Gastrocnemius medialis (tissue), 4 donors: ENCODE data around the gene LEUTX. TPM values are rescaled to one million over a fixed set of nuclear protein-coding genes. Genes with fewer than 3 reads are reported as not detected.

ENCODE experiments used
- ATAC-seq, 2 donors: fragments of 150-250 bp; one replicate each; pipeline ENCODE4 v1.9.1; 2016
- DNase-seq, 2 donors: peaks; one replicate each; pipeline ENCODE4 v3.0.0-alpha.2; 2019
- H3K27ac ChIP-seq, 4 donors: fragments of 200-600 bp; sonication (generic); 1 replicate in 1 of 4; 2 replicates in 3 of 4; pipeline ENCODE4 v1.5.1; 2016 to 2018; ENCODE audit warnings: mild to moderate bottlenecking in 2 of 4, moderate library complexity in 1 of 4
- H3K27me3 ChIP-seq, 3 donors: fragments of 200-600 bp; sonication (generic) in 2 of 3; 1 replicate in 1 of 3; 2 replicates in 2 of 3; pipeline versions ENCODE4 v1.5.1 to v1.6.0; 2016 to 2019; ENCODE audit warnings: mild to moderate bottlenecking in 1 of 3, moderate library complexity in 1 of 3
- H3K36me3 ChIP-seq, 2 donors: fragments of 200-600 bp; sonication (generic) in 1 of 2; one replicate each; pipeline ENCODE4 v1.5.1; 2017 to 2018
- H3K4me1 ChIP-seq, 2 donors: fragments of 200-600 bp; sonication (generic) in 1 of 2; one replicate each; pipeline ENCODE4 v1.5.1; 2016 to 2017; ENCODE audit warnings: mild to moderate bottlenecking in 2 of 2
- H3K4me3 ChIP-seq, 4 donors: fragments of 200-600 bp; sonication (generic) in 3 of 4; 1 replicate in 1 of 4; 2 replicates in 3 of 4; pipeline ENCODE4 v1.5.1; 2016 to 2019; ENCODE audit warnings: mild to moderate bottlenecking in 2 of 4
- H3K9me3 ChIP-seq, 3 donors: fragments of 200-600 bp; sonication (generic) in 2 of 3; 1 replicate in 1 of 3; 2 replicates in 2 of 3; pipeline ENCODE4 v1.5.1; 2016 to 2019
- POLR2A ChIP-seq, 2 donors: fragments of 450-650 bp; IDR thresholded peaks; one replicate each; pipeline ENCODE4 v1.6.1; 2017; ENCODE audit warnings: antibody characterized with exemption in 2 of 2, mild to moderate bottlenecking in 2 of 2, moderate library complexity in 2 of 2
- in situ Hi-C, 4 donors: fragments of 200-750 bp; cut with MboI; loops; one replicate each; pipeline versions ENCODE4 v1.15.0 to v1.8.0; 2017; ENCODE audit warnings: low sequenced_read_pairs in 4 of 4
- intact Hi-C: fragments of 100-400 bp; cut with DNase I; formaldehyde crosslinking; loops from one replicate; pipeline ENCODE4 v1.15.1; 2023; ENCODE audit warnings: low total_unique reads
- total RNA-seq, 4 donors: library from RNA; depleted of rRNA; stranded (reverse); fragments of >200 nt; gene quantifications; one replicate each; pipeline versions ENCODE4 v1.1.0 to v1.2.3, GENCODE V29; 2016
- TF ChIP-seq, protein P1 (sequence below), 5 experiments: fragments of 450-650 bp in 3 of 5; fragments of 200-600 bp in 2 of 5; sonication (generic) in 2 of 5; IDR thresholded peaks in 4 of 5; conservative IDR thresholded peaks in 1 of 5; 1 replicate in 4 of 5; 2 replicates in 1 of 5; pipeline ENCODE4 v1.5.1; 2016 to 2019; ENCODE audit warnings: antibody characterized with exemption in 5 of 5, mild to moderate bottlenecking in 3 of 5, moderate library complexity in 3 of 5

The LEUTX gene
- total RNA-seq, 4 donors from 2014 or later: not detected

DNA sequence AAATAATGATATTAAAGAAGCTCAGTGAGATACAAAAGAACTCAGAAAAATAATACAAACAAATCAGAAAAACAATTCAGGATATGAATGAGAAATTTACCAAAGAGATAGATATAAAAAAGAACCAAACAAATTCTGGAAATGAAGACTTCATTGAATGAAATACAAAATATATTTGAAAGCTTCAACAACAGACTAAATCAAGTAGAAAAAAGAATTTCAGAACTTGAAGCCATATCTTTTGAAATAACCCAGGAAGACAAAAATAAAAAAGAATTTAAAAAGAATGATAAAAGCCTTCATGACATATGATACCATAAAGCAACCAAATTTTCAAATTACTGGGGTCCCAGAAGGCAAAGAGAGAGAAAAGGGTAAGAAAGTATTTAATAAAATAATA is 9.6 kb downstream of the LEUTX start:
- Histone ChIP-seq H3K27ac (no peak overlapping the region), H3K4me3 (no peak overlapping the region), H3K4me1 (no peaks in the 10 kb centered on the region), H3K9me3 (peaks cover 0 to 3% (median 0%) of the 10 kb centered on the region in 3 donors), H3K27me3 (peaks cover 0 to 6% (median 0%) of the 10 kb centered on the region in 3 donors), H3K36me3 (no peaks in the 10 kb centered on the region)
- ATAC-seq: no peak
- intact Hi-C loops (no loop called here), in situ Hi-C loops (loop anchor here in 2 of 4 donors (10.0 to 25.0 kb wide), 2 partner anchors 174 to 177 kb away; partner anchors contain the start of gene PSMC4 (in 1 of the 2))
- TF ChIP-seq, protein P1, sequence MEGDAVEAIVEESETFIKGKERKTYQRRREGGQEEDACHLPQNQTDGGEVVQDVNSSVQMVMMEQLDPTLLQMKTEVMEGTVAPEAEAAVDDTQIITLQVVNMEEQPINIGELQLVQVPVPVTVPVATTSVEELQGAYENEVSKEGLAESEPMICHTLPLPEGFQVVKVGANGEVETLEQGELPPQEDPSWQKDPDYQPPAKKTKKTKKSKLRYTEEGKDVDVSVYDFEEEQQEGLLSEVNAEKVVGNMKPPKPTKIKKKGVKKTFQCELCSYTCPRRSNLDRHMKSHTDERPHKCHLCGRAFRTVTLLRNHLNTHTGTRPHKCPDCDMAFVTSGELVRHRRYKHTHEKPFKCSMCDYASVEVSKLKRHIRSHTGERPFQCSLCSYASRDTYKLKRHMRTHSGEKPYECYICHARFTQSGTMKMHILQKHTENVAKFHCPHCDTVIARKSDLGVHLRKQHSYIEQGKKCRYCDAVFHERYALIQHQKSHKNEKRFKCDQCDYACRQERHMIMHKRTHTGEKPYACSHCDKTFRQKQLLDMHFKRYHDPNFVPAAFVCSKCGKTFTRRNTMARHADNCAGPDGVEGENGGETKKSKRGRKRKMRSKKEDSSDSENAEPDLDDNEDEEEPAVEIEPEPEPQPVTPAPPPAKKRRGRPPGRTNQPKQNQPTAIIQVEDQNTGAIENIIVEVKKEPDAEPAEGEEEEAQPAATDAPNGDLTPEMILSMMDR (IDR thresholded peaks at IDR 0.05 in 4 of 5, conservative IDR thresholded peaks at IDR 0.05 in 1 of 5): no peak
- no peak for TF ChIP-seq POLR2A (IDR thresholded peaks at IDR 0.05)
- DNase-seq: no peak

DNA sequence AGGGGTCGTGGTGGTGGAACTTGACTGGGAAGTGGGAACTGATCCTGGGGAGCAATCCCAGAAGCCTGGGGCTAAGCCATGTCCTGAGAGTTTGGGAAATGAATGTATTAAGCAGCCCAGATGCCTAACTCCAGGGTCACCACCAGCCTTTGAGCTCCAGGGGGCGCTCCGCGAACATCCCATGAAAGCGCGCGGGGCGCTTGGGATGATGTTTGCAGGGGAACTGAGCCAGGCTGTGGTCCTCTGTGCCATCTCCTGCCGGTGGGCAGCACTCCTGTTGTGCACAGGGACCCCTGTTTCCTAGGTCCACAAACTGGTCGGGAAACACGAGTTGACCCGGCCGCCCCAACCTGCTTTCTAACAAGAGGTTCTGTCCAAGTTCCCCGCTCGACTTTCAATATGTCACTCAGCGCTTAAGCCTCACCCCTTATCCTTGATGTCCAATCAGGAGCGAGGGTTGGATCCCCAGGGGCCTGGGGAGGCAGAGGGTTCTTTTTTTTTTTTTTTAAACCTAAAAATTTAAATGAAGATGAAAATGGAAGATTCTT is 14.4 kb downstream of the LEUTX start:
- Histone ChIP-seq H3K4me1 (no peaks in the 10 kb centered on the region), H3K4me3 (peak overlapping the region; percentile 50 to 76 (median 63)), H3K27me3 (no peaks in the 10 kb centered on the region), H3K9me3 (peaks cover 0 to 3% (median 0%) of the 10 kb centered on the region in 3 donors), H3K27ac (peak overlapping the region; percentile 25 to 69 (median 56)), H3K36me3 (no peaks in the 10 kb centered on the region)
- intact Hi-C loops: loop anchor here (1.0 kb wide), 3 partner anchors 49 to 177 kb away; partner anchors contain the start of gene FBL
- DNase-seq (peak; percentile 35 to 72), ATAC-seq (peak; percentile 95 to 98)
- TF ChIP-seq, protein P1 (IDR thresholded peaks at IDR 0.05 in 4 of 5, conservative IDR thresholded peaks at IDR 0.05 in 1 of 5): peak; percentile 93 to 96 (median 95)
- TF ChIP-seq POLR2A (IDR thresholded peaks at IDR 0.05): no peak
- in situ Hi-C loops: loop anchor here (5.0 to 25.0 kb wide), 2 partner anchors 49 to 169 kb away; partner anchors contain the start of gene PSMC4 (in 1 of the 4)

DNA sequence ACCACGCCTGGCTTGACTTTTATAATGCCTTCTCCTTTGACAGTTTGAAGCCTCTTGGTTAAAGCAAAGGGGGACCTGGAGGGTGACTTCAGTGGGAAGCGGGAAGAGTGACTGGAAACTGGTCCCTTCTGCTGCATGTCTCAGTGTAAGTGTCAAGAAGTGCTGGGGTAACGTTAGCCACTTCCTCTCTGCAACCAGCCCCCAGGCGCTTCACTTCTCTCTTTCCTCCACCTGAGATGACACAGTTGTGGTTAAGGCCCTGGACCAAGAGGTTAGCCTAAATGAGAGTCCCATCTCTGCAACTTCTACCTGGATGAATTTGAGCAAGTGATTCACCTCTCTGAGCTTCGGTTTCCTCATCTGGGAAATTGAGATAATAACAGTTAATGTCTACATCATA is 16.3 kb downstream of the LEUTX start:
- TF ChIP-seq, protein P1 (IDR thresholded peaks at IDR 0.05 in 4 of 5, conservative IDR thresholded peaks at IDR 0.05 in 1 of 5): no peak
- TF ChIP-seq POLR2A (IDR thresholded peaks at IDR 0.05): no peak
- no peaks in the 10 kb centered on the region for H3K9me3 ChIP-seq
- intact Hi-C loops: no loop called here
- no peak overlapping the region for H3K4me3 ChIP-seq
- H3K27ac ChIP-seq: no peak overlapping the region
- in situ Hi-C loops: loop anchor here in 2 of 4 donors (5.0 to 25.0 kb wide), 2 partner anchors 167 to 177 kb away; partner anchors contain the start of gene PSMC4 (in 2 of the 2)
- H3K27me3 ChIP-seq: no peaks in the 10 kb centered on the region
- ATAC-seq: no peak
- DNase-seq: no peak
- H3K4me1 ChIP-seq: no peaks in the 10 kb centered on the region
- H3K36me3 ChIP-seq: no peaks in the 10 kb centered on the region

DNA sequence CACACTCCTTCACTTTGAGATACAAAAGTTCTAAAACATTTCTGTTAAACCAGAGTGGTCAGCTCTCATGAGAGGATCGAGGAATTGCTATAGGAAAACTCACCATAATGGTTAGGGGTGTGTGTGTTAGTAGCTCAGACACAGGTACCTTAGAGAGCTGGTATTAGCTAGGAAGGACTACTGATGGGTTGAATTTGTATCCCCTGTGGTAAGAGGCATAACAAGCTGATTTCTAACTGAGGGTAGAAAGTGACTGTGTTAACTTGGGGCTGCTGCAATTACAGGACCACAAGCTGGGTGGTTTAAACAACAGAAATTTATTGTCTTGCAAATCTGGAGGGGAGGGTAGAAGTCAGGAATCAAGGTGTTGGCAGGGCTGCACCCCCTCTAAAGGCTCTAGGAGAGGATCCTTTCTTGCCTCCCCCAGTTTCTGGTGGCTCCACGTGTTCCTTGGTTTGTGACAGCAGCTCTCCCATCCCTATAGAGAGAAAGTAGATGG is 17.4 kb downstream of the LEUTX start:
- TF ChIP-seq, protein P1 (IDR thresholded peaks at IDR 0.05 in 4 of 5, conservative IDR thresholded peaks at IDR 0.05 in 1 of 5): no peak
- TF ChIP-seq POLR2A (IDR thresholded peaks at IDR 0.05): no peak
- H3K27me3 ChIP-seq: no peaks in the 10 kb centered on the region
- no peaks in the 10 kb centered on the region for H3K4me1 ChIP-seq
- H3K9me3 ChIP-seq: no peaks in the 10 kb centered on the region
- H3K36me3 ChIP-seq: no peaks in the 10 kb centered on the region
- ATAC-seq: no peak
- H3K4me3 ChIP-seq: no peak overlapping the region
- in situ Hi-C loops: loop anchor here in 2 of 4 donors (5.0 to 25.0 kb wide), 2 partner anchors 166 to 176 kb away; partner anchors contain the start of gene PSMC4 (in 2 of the 2)
- no peak for DNase-seq
- H3K27ac ChIP-seq: no peak overlapping the region
- intact Hi-C loops: no loop called here
